ENCODE measurements around the gene HOXB4.

GRCh38 chr17:48528153-48528935, 49.8 kb downstream of the HOXB4 start:
- TF ChIP-seq, protein P1, sequence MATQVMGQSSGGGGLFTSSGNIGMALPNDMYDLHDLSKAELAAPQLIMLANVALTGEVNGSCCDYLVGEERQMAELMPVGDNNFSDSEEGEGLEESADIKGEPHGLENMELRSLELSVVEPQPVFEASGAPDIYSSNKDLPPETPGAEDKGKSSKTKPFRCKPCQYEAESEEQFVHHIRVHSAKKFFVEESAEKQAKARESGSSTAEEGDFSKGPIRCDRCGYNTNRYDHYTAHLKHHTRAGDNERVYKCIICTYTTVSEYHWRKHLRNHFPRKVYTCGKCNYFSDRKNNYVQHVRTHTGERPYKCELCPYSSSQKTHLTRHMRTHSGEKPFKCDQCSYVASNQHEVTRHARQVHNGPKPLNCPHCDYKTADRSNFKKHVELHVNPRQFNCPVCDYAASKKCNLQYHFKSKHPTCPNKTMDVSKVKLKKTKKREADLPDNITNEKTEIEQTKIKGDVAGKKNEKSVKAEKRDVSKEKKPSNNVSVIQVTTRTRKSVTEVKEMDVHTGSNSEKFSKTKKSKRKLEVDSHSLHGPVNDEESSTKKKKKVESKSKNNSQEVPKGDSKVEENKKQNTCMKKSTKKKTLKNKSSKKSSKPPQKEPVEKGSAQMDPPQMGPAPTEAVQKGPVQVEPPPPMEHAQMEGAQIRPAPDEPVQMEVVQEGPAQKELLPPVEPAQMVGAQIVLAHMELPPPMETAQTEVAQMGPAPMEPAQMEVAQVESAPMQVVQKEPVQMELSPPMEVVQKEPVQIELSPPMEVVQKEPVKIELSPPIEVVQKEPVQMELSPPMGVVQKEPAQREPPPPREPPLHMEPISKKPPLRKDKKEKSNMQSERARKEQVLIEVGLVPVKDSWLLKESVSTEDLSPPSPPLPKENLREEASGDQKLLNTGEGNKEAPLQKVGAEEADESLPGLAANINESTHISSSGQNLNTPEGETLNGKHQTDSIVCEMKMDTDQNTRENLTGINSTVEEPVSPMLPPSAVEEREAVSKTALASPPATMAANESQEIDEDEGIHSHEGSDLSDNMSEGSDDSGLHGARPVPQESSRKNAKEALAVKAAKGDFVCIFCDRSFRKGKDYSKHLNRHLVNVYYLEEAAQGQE (IDR thresholded peaks at IDR 0.05; ENCODE audit: low read depth, low read length) = no peak
- TF ChIP-seq RXRA (IDR thresholded peaks at IDR 0.05; ENCODE audit: borderline replicate concordance, low read depth) (no peak), RCOR1 (IDR thresholded peaks at IDR 0.05; ENCODE audit: low read length) (no peak), EP300 (IDR thresholded peaks at IDR 0.05; ENCODE audit: borderline replicate concordance in 1 of 2, low read depth in 1 of 2, low read length in 1 of 2) (no peak), CTCF (IDR thresholded peaks at IDR 0.05) (no peak), MXI1 (IDR thresholded peaks at IDR 0.05; ENCODE audit: low read depth, low read length) (no peak)

Data from SK-N-SH (cell line).